ENCODE measurements around the gene ICAM1.
"Not testable (repeated sequence)": the region's sequence is repeated elsewhere in the genome, so short reads cannot be mapped to it uniquely, and the experiment has no call there.

The ICAM1 gene

GRCh38 chr19:10270616-10271394 lies at the start of gene ICAM1:
Gene ICAM1, plus strand, starts transcription at chr19:10271120. Its CDS starts 40 bp downstream, at chr19:10271160.
- peak; percentile 45 for DNase-seq

GRCh38 chr19:10222201-10222890 lies 48.6 kb upstream of the ICAM1 start:
- no peak for DNase-seq

GRCh38 chr19:10223488-10224213 lies 47.3 kb upstream of the ICAM1 start:
- no peak for DNase-seq

GRCh38 chr19:10224337-10224736 lies 46.6 kb upstream of the ICAM1 start:
- DNase-seq: no peak

GRCh38 chr19:10226021-10226375 lies 44.9 kb upstream of the ICAM1 start:
- no peak for DNase-seq

GRCh38 chr19:10226376-10227025 lies 44.4 kb upstream of the ICAM1 start:
- no peak for DNase-seq

- DNase-seq: no peak
Observed at GRCh38 chr19:10227026-10227971, 43.6 kb upstream of the ICAM1 start.

- no peak for DNase-seq
Observed at GRCh38 chr19:10228393-10228792, 42.5 kb upstream of the ICAM1 start.

- DNase-seq: peak; percentile 44
Observed at GRCh38 chr19:10228920-10229319, 42.0 kb upstream of the ICAM1 start.

- peak; percentile 59 for DNase-seq
Observed at GRCh38 chr19:10230173-10230860, 40.6 kb upstream of the ICAM1 start.

GRCh38 chr19:10230861-10231611 lies 39.9 kb upstream of the ICAM1 start, which contains the start of gene S1PR2:
Gene S1PR2, minus strand, starts transcription at chr19:10231331. Its CDS starts 6,426 bp downstream, at chr19:10224905.
- peak; percentile 85 for DNase-seq

- no peak for DNase-seq
Observed at GRCh38 chr19:10231612-10232228, 39.2 kb upstream of the ICAM1 start.

GRCh38 chr19:10233946-10234345 lies 37.0 kb upstream of the ICAM1 start:
- DNase-seq: no peak

- DNase-seq: no peak
Observed at GRCh38 chr19:10235003-10235402, 35.9 kb upstream of the ICAM1 start.

- not testable (repeated sequence) for DNase-seq
Observed at GRCh38 chr19:10235409-10235808, 35.5 kb upstream of the ICAM1 start.

- DNase-seq: peak; percentile 42
Observed at GRCh38 chr19:10237702-10238101, 33.2 kb upstream of the ICAM1 start.

GRCh38 chr19:10238172-10238783 lies 32.6 kb upstream of the ICAM1 start:
- DNase-seq: peak; percentile 97

GRCh38 chr19:10241826-10242449 lies 29.0 kb upstream of the ICAM1 start:
- not testable (repeated sequence) for DNase-seq

GRCh38 chr19:10243606-10244005 lies 27.3 kb upstream of the ICAM1 start:
- DNase-seq: no peak

Measured in NCI-H146 (cell line).